Thymus (tissue), 11 donors: ENCODE measurements around the gene ABAT. TPM values are rescaled to one million over a fixed set of nuclear protein-coding genes. Genes with fewer than 3 reads are reported as not detected.

ENCODE experiments used
- DNase-seq, 9 donors: peaks; one replicate each; pipeline ENCODE4 v3.0.0-alpha.2; 2013; ENCODE audit warnings: low spot score in 9 of 9, low read depth in 6 of 9, missing footprints in 1 of 9
- H3K27ac ChIP-seq, 2 donors: one replicate each; pipeline ENCODE4 v1.5.1; 2013; ENCODE audit warnings: control low read depth in 1 of 2, low read depth in 1 of 2, low read length in 1 of 2, mild to moderate bottlenecking in 1 of 2, moderate library complexity in 1 of 2
- H3K27me3 ChIP-seq, 2 donors: one replicate each; pipeline ENCODE4 v1.5.1; 2013; ENCODE audit warnings: low read length in 1 of 2; ENCODE audit not compliant: control insufficient read depth in 2 of 2, insufficient read depth in 1 of 2
- H3K36me3 ChIP-seq, 2 donors: one replicate each; pipeline ENCODE4 v1.5.1; 2013; ENCODE audit warnings: low read length in 1 of 2, mild to moderate bottlenecking in 1 of 2, moderate library complexity in 1 of 2; ENCODE audit not compliant: control insufficient read depth in 2 of 2, insufficient read depth in 2 of 2
- H3K4me1 ChIP-seq, 2 donors: one replicate each; pipeline ENCODE4 v1.5.1; 2013; ENCODE audit warnings: low read length in 2 of 2; ENCODE audit not compliant: control insufficient read depth in 2 of 2, insufficient read depth in 2 of 2
- H3K4me3 ChIP-seq, 2 donors: one replicate each; pipeline ENCODE4 v1.5.1; 2013; ENCODE audit warnings: low read length in 2 of 2, control low read depth in 1 of 2, mild to moderate bottlenecking in 1 of 2
- H3K9me3 ChIP-seq, 2 donors: one replicate each; pipeline ENCODE4 v1.5.1; 2013; ENCODE audit warnings: low read length in 1 of 2, mild to moderate bottlenecking in 1 of 2; ENCODE audit not compliant: control insufficient read depth in 2 of 2, insufficient read depth in 1 of 2
- WGBS: extraction: QIAGEN DNeasy Blood & Tissue Kit; methylation state at CpG from one replicate; pipeline ENCODE4 v1.1.7; 2013; 5-methylcytosine and 5-hydroxymethylcytosine counted together
- polyA plus RNA-seq: library from polyadenylated mRNA; stranded (reverse); fragments of 200-250 nt; gene quantifications from one replicate; pipeline ENCODE4 v1.2.3, GENCODE V29; 2013
- total RNA-seq: library from RNA; stranded (reverse); fragments of 120-200 nt; gene quantifications from one replicate; pipeline ENCODE4 v1.2.4, GENCODE V29; 2013
- donor health status: healthy.

Gene ABAT
- total and polyA plus RNA-seq, 2 donors = 3.4 to 8.6 TPM

- Histone ChIP-seq H3K9me3 (no peaks in the 10 kb centered on the region), H3K27ac (peak overlapping the region in 1 of 2 donors; percentile 26), H3K4me1 (no peaks in the 10 kb centered on the region), H3K36me3 (peaks cover 62 to 67% of the 10 kb centered on the region in 2 donors), H3K27me3 (no peaks in the 10 kb centered on the region), H3K4me3 (no peak overlapping the region)
- WGBS = 78% methylated on average over 15 of the region's 15 CpGs
- no peak for DNase-seq
These were observed 42.5 kb upstream of the ABAT start for GRCh38 chr16:8631818-8632465.

- no peaks in the 10 kb centered on the region for H3K27me3 ChIP-seq
- peak in 1 of 9 donors; percentile 23 for DNase-seq
- H3K36me3 ChIP-seq = peaks cover 62 to 66% of the 10 kb centered on the region in 2 donors
- H3K9me3 ChIP-seq = no peaks in the 10 kb centered on the region
- H3K4me3 ChIP-seq = no peak overlapping the region
- H3K4me1 ChIP-seq = no peaks in the 10 kb centered on the region
- H3K27ac ChIP-seq = no peak overlapping the region
- 85% methylated on average over 5 of the region's 5 CpGs for WGBS
These were observed 41.7 kb upstream of the ABAT start for GRCh38 chr16:8632675-8633182.

- no peak for DNase-seq
- H3K27me3 ChIP-seq = no peaks in the 10 kb centered on the region
- 90% methylated on average over 18 of the region's 18 CpGs for WGBS
- peaks cover 57 to 63% of the 10 kb centered on the region in 2 donors for H3K36me3 ChIP-seq
- no peaks in the 10 kb centered on the region for H3K4me1 ChIP-seq
- H3K27ac ChIP-seq = no peak overlapping the region
- H3K9me3 ChIP-seq = no peaks in the 10 kb centered on the region
- H3K4me3 ChIP-seq = no peak overlapping the region
These were observed 39.3 kb upstream of the ABAT start for GRCh38 chr16:8634991-8635736.

- no peak overlapping the region for H3K27ac ChIP-seq
- peaks cover 64 to 72% of the 10 kb centered on the region in 2 donors for H3K36me3 ChIP-seq
- no peak for DNase-seq
- WGBS = 83% methylated on average over 13 of the region's 13 CpGs
- H3K4me3 ChIP-seq = no peak overlapping the region
- H3K9me3 ChIP-seq = no peaks in the 10 kb centered on the region
- H3K4me1 ChIP-seq = no peaks in the 10 kb centered on the region
- H3K27me3 ChIP-seq = no peaks in the 10 kb centered on the region
These were observed 34.7 kb upstream of the ABAT start for GRCh38 chr16:8639694-8640093.

GRCh38 chr16:8641671-8642070, 32.7 kb upstream of the ABAT start:
- WGBS = 85% methylated on average over 9 of the region's 9 CpGs
- Histone ChIP-seq H3K4me1 (no peaks in the 10 kb centered on the region), H3K27me3 (no peaks in the 10 kb centered on the region), H3K9me3 (no peaks in the 10 kb centered on the region), H3K36me3 (peaks cover 69 to 76% of the 10 kb centered on the region in 2 donors), H3K4me3 (no peak overlapping the region), H3K27ac (no peak overlapping the region)
- DNase-seq = no peak

- no peak for DNase-seq
- Histone ChIP-seq H3K27me3 (no peaks in the 10 kb centered on the region), H3K4me1 (no peaks in the 10 kb centered on the region), H3K36me3 (peaks cover 64 to 78% of the 10 kb centered on the region in 2 donors), H3K4me3 (no peak overlapping the region), H3K27ac (no peak overlapping the region), H3K9me3 (no peaks in the 10 kb centered on the region)
- 90% methylated on average over 16 of the region's 16 CpGs for WGBS
These were observed 32.3 kb upstream of the ABAT start for GRCh38 chr16:8642146-8642545.

GRCh38 chr16:8644211-8645140, 29.9 kb upstream of the ABAT start:
- Histone ChIP-seq H3K9me3 (no peaks in the 10 kb centered on the region), H3K4me1 (no peaks in the 10 kb centered on the region), H3K36me3 (peaks cover 56 to 78% of the 10 kb centered on the region in 2 donors), H3K4me3 (no peak overlapping the region), H3K27me3 (no peaks in the 10 kb centered on the region), H3K27ac (peak overlapping the region in 1 of 2 donors; percentile 15)
- WGBS = 63% methylated on average over 29 of the region's 29 CpGs
- DNase-seq = peak in 2 of 9 donors; percentile 9 to 26

- Histone ChIP-seq H3K36me3 (peaks cover 49 to 71% of the 10 kb centered on the region in 2 donors), H3K27ac (no peak overlapping the region), H3K9me3 (no peaks in the 10 kb centered on the region), H3K27me3 (no peaks in the 10 kb centered on the region), H3K4me3 (no peak overlapping the region), H3K4me1 (no peaks in the 10 kb centered on the region)
- WGBS = 70% methylated on average over 11 of the region's 11 CpGs
- no peak for DNase-seq
These were observed 29.3 kb upstream of the ABAT start for GRCh38 chr16:8645141-8645521.
